D341Med (cell line): Measurements from ENCODE around the gene ELK1.
"Not testable (repeated sequence)": the region's sequence is repeated elsewhere in the genome, so short reads cannot be mapped to it uniquely, and the experiment has no call there.

Experiments
- DNase-seq: peaks from one replicate; pipeline ENCODE4 v3.0.0; 2012; ENCODE audit warnings: low spot score

ELK1 gene, protein sequence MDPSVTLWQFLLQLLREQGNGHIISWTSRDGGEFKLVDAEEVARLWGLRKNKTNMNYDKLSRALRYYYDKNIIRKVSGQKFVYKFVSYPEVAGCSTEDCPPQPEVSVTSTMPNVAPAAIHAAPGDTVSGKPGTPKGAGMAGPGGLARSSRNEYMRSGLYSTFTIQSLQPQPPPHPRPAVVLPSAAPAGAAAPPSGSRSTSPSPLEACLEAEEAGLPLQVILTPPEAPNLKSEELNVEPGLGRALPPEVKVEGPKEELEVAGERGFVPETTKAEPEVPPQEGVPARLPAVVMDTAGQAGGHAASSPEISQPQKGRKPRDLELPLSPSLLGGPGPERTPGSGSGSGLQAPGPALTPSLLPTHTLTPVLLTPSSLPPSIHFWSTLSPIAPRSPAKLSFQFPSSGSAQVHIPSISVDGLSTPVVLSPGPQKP

GRCh38 chrX:47650164-47651042 lies at the start of gene ELK1:
Gene ELK1 (minus strand): TSS chrX:47650563. CDS start chrX:47641441, 9,122 bp downstream.
- peak; percentile 89 for DNase-seq

GRCh38 chrX:47697181-47697580 lies 46.8 kb upstream of the ELK1 start:
- DNase-seq, result no peak

DNA sequence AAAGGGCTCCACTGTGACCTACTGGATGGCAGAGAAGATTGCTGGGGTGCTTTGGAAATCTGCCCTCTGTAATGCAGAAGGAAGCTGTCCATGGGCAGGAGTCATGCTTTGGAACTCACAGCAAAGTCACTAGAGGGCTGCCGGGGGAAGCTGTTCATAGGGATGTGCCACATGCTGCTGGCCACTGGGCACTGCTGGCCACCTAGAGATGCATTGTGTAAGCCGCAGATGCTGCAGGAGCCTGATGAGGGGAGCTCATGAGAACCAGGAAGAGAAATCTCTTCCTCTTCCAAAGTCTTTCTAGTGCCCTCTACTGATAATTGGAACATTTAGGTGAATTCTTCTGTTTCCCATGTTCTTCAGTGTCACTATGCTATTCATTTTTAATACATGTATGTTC lies 39.8 kb upstream of the ELK1 start:
- no peak for DNase-seq

GRCh38 chrX:47687263-47687662 lies 36.9 kb upstream of the ELK1 start:
- no peak for DNase-seq

GRCh38 chrX:47683829-47684205 lies 33.5 kb upstream of the ELK1 start:
- no peak for DNase-seq

DNA sequence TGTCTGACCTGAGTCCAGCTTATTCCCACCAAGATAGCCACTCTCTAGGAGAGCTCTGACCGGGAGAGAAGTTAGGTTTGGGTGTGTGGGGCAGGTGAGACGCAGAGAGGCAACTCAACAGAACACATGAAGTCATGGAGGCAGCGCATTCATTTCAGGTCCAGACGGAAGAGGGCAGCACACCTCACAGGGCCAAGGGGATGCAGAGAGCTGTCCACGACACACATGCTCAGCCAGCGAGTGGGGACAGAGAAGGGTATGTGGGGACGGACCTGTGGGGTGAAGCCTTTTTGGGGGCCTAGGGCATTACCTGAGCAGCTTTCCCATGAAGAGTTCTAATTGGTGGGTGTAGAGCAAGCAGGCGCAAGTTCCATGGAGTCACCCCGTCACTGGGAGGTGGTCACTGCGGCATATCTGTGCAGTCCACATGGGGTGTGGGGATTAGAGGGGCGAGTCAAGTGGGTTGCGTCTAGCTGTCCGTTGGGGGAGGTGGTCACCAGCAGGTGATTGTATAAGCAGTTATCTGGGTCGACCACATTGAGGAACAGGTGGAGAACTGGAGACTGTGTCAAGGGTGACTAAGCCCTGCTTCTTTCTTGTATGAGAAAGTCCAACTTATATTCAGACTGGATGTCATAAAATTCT lies 32.9 kb upstream of the ELK1 start:
- DNase-seq, result no peak

- not testable (repeated sequence) for DNase-seq
These were observed 25.8 kb upstream of the ELK1 start for GRCh38 chrX:47675959-47676859.

DNA sequence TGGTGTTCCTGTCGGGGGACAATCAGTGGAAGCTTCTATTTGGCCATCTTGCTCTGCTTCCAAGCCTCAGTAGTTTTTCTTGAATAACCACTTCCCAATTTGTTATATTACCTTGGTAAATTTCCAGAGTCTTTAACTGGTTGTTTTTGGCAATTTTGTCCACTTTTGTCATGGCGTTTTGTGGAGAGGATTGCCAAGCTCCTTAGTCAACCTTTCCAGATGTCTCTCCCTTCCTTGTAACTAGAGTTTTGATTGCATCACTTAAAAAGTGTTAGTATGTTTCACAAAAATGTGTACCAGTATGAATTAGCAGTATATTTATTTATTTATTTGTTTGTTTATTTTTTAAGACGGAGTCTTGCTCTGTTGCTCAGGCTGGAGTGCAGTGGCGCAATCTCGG lies 24.4 kb upstream of the ELK1 start:
- no peak for DNase-seq

- DNase-seq, result not testable (repeated sequence)
These were observed 15.4 kb upstream of the ELK1 start for GRCh38 chrX:47665797-47666196.

GRCh38 chrX:47664737-47665136 lies 14.4 kb upstream of the ELK1 start:
- DNase-seq, result no peak

GRCh38 chrX:47662144-47662657 lies 11.8 kb upstream of the ELK1 start:
- DNase-seq, result no peak

GRCh38 chrX:47661539-47661938 lies 11.2 kb upstream of the ELK1 start:
- DNase-seq, result no peak

- DNase-seq, result no peak
These were observed 9.0 kb upstream of the ELK1 start for GRCh38 chrX:47659421-47659726.

DNA sequence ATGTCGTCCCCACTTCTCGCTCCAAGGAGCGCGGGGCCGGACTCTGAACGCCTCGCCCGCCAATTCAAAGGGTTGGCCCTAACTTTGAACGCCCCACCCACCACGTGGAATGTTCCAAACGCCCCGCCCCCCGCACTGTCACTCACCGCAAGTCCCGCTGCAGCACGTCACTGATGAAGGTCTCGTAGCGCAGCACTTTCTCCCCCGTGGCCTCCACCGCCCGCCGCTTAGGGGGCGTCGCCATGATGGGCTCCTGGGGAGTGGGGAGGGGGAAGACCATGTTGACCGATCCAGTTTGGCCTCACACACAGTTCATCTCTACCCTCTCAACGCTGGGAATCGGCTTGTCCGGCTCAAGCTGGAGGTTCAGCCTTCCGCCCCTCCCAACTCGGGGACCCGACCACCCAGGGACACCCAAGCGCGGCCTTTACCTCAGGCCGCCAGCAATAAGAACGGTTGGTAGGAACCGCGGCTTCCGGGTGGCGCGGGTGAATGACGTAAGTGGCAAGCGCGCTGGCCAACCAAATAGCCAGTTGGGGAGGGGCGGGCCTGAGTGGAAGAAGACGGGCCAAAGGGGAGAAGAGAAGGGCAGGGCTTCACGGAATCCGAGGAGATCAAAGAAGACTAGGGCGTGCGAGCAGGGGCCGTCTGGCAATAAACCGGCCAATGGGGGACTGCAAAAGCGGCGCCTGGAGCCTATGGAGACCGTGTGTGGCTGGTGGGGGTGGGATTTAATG lies 8.5 kb upstream of the ELK1 start, which contains the start of gene UXT:
TSS of gene UXT (minus strand) at position 497 of the 737 bp plus-strand sequence. CDS start at position 244, 253 bp downstream.
- peak; percentile 86 for DNase-seq

GRCh38 chrX:47658301-47658683 lies 7.9 kb upstream of the ELK1 start:
- DNase-seq, result no peak

- no peak for DNase-seq
These were observed 911 bp upstream of the ELK1 start for GRCh38 chrX:47651043-47651905.

GRCh38 chrX:47649781-47650163 lies 591 bp downstream of the ELK1 start:
- DNase-seq, result no peak

DNA sequence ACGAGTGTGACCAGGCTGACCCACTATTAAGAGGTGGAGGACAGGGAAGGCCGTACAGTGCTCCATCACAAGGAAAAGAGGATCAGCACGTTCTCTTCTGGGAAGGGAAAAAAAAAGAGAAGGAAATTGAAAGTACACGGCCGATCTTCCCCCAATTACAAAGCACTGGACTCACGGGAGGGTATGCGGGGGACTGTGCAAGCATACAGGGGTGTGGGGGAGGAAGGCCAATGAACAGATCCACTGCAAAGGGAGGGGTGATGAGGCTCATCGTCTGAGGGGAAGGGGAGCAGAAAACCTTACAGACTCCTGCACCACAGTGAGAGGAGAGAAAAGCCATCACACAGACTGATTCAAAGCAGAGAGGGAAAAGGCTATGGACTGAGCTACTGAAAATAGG lies 1.1 kb downstream of the ELK1 start:
- no peak for DNase-seq

DNA sequence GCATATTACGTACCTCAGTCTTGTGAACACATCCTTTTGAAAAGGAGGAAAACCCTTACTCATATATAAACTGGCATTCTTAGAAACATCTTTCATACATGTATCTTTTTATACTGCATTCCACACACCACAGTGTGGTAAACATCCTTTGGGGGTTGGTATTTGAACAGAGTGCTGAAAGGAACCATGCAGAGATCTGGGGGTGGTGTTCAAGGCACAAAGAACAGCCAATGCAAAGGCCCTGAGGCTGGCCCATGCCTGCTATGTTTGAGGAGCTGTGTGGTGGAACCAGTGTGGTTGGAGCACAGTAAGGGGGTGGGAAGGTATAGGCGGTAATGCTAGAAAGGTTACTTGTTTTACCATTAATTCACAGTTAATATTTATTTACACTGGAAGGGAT lies 2.0 kb downstream of the ELK1 start:
- DNase-seq, result no peak

GRCh38 chrX:47646636-47647035 lies 3.7 kb downstream of the ELK1 start:
- DNase-seq, result no peak
